ENCODE measurements around the gene ASAP2. TPM values are rescaled to one million over a fixed set of nuclear protein-coding genes. Genes with fewer than 3 reads are reported as not detected.

The ASAP2 gene
- polyA plus RNA-seq, 12 donors = 18.4 to 45.5 (median 21.2) TPM; not detected in 1

DNA sequence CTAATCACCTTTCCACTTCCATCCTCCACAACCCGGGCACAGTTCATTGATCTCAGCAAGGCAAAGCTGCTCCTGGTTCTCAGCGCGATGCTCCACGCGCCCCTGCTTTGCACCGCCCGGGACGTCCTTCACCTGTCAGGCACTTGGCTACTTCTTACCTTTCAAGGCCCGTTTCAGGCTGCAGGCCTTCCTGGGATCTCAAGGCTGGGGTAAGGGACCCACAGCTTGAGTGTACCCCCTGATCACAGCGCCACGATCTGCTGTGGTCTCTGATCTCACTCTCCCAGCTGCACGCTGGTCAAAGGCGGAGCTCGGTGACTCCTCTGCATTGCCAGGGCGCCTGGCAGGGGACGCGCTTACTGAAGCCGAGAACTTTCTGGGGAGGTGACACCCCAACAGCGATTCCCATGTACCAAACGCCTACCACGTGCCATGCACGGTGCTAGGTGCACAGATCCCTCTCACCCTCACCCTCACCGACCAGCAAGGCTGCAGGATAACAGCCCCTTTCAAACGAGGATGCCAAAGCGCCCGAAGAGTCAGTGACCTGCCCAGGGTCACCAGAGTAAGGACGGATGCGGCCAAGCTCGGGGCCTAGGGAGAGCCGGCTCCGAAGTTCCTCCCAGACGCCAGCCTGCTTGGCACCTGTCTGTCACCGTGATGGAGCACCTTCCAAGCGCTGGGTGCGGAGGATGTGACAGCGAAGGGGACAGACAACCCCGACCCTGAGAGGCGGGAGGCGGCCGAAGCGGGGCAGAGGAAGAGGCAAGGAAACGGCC lies 215.9 kb downstream of the ASAP2 start:
- DNase-seq = peak; percentile 38

DNA sequence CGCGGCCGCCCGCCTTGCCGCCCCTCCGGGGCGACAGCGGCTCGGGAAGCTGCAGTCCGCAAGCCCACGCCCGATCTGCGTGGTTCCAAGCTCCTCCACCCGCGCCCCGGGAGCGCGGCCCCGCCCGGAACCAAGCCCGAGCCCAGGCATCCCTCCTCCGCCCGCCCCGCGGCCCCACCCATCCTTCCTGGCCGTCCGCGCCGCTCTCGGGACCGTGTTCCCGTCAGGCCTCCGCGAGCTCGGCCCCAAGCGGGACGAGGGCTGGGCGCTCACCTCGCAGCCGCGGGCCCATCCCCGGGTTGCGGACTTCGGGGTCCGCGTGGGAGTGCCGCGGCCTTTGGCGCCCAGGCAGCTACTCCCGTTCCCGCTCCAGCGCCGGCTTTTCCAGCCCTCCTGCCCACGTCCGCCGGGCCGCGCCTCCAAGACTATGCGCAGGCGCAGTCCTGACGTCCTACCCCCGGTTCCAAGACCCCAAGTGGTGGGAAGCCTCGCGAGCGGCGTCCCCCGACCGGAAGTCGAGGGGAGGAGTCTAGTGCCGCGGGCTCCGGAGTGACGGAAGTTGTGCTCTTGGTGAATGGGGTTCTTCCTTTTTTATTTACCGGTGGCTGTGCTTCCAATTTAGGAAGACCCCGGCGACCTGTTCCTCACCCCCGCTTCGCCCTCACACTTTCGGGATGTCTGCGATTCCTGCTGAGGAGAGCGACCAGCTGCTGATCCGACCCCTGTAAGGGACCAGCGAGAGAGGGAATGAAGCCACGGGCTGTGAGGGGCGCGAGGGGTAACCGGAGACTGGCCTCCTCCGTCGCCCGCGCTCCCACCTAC lies 216.7 kb downstream of the ASAP2 start, which contains the start of the genes CPSF3 and ITGB1BP1:
Gene CPSF3 (plus strand): TSS at position 555 of the 822 bp plus-strand sequence. CDS start 120 bp downstream, at position 675.
Gene ITGB1BP1 (minus strand): TSS at position 429 of the 822 bp plus-strand sequence. CDS start 4,831 bp downstream, outside the sequence.
- peak; percentile 99 for DNase-seq

GRCh38 chr2:9423922-9424272 lies 217.3 kb downstream of the ASAP2 start:
- DNase-seq = no peak

DNA sequence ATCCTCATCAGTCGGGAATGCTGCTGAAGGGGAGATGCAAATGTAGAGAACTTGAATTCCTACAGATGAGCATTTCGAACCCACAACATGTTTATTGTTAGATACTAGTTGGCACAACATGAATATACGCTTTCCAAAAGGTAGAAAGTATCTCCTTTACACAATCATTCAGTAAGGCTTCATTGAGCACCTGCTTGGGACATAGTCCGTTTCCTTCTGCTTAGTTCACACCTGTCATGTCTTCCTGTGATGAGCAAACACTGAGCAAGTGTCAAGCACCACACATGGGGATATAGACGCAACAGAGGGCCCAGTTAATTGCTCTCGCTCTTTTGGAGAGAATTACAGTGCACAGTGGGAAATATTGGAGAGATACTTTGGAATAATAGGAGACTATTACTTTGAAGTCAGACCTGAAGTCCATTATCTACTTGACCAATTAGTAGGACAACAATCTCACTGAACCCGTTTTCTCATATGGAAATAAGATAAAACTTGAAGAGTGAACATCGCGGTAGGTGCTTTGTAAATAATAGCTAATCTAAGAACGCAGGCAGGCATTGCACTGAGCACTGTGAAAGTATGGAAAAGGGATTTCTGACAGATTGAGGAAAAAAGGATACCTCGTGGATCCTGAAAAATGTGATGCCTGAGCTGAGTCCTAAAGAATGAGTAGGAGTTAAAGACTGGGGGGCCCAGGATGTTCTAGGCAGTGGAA lies 218.0 kb downstream of the ASAP2 start:
- DNase-seq = no peak

- no peak for DNase-seq
Observed at GRCh38 chr2:9428965-9429577, 222.5 kb downstream of the ASAP2 start.

- DNase-seq = no peak
Observed at GRCh38 chr2:9430316-9431293, 224.0 kb downstream of the ASAP2 start.

DNA sequence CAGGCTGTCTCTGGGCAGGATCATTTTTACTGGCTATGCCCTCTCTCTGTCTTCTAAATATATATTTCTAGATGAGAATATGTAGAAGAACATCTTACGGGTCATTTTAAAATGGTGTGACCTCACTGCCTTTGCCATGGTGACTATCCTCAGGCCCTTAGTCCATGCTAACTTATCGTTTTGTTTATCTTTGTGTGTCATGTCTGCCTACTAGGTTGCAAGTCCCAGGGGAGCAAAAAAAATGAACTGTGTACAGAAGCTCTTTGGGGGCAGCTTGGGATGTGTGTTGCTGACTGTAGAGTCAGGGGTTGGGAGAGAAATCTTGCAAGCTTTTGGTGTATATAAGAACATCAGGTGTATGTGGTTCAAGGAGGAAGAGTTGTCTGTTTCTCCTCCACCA lies 227.9 kb downstream of the ASAP2 start:
- DNase-seq = no peak

DNA sequence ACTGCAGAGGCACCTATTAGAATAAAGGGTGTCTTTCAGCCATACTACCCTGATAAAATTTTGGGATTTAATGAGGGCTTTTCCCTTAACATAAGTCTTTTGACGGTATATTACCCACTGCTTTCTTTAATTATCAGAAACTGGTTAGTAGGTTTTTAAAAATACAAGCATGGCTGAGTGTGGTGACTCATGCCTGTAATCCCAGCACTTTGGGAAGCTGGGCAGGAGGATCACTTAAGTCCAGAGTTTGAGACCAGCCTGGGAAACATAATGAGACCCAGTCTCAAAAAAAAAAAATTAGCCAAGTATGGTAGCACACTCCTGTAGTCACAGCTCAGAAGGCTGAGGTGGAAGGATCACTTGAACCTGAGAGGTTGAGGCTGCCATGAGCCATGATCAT lies 232.9 kb downstream of the ASAP2 start:
- DNase-seq = no peak

- no peak for DNase-seq
Observed at GRCh38 chr2:9440058-9440727, 233.6 kb downstream of the ASAP2 start.

GRCh38 chr2:9441556-9441955 lies 234.9 kb downstream of the ASAP2 start:
- DNase-seq = no peak

DNA sequence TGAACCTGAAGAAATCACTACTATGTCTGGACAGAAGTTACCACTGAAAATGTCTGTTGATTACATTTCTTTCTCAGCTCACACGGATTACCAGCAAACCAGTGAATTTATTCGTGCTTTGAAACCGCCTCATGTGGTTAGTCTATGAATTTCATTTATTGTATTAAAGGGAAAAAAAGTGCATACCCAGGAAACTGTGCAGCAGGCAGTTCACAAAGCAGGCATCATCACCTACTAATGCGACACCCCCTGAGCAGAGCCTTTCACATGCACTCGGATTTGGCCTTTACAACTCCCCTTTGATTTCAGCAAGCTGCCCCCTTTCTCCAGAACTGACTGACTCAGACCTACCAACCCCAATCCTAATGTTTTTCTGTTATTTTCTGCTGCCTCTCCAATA lies 236.9 kb downstream of the ASAP2 start:
- DNase-seq = no peak

GRCh38 chr2:9445089-9445488 lies 238.5 kb downstream of the ASAP2 start:
- no peak for DNase-seq

- no peak for DNase-seq
Observed at GRCh38 chr2:9451231-9451630, 244.6 kb downstream of the ASAP2 start.

Other genes starting within 250 kb of the ASAP2 start
- 100 to 1,000 TPM in 3 of 12 donors, 10 to 100 TPM in 9; 49.8 to 165 (median 85.9) TPM for gene MBOAT2, start 203.1 kb upstream of the ASAP2 start, polyA plus RNA-seq (ENCODE audit: insufficient read length in 12 of 12)
- 100 to 1,000 TPM in 5 of 12 donors, 10 to 100 TPM in 6, not detected in 1; 52.0 to 122 (median 98.7) TPM for gene ITGB1BP1, start 216.7 kb downstream of the ASAP2 start, polyA plus RNA-seq (ENCODE audit: insufficient read length in 12 of 12)
- gene CPSF3, start 216.8 kb downstream of the ASAP2 start, polyA plus RNA-seq (ENCODE audit: insufficient read length in 12 of 12) = 10 to 100 TPM in 11 of 12 donors, not detected in 1; 31.5 to 53.2 (median 40.0) TPM